Measurements from ENCODE around the gene CAMKK2.

CAMKK2 gene

DNA sequence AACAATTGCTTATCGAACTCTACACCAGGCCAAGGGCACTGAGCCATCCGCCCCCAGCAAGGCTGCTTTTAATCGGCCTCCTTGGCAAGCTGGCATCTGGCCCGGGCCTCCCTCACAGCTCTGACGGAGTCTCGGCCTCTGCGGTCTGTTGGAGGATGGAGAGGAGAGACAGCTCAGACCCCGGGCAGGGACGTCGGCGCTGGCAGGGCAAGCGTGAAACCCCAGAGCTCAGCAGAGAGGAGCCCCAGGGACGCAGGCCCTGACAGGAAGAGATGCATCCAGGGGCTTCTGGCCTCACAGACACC is 17.5 kb downstream of the CAMKK2 start:
- Histone ChIP-seq H3K9me2 (replicated peaks; ENCODE audit: control insufficient read depth, low read length) (no peaks in the 10 kb centered on the region), H3K36me3 (ENCODE audit: control insufficient read depth, low read length) (peaks cover 9% of the 10 kb centered on the region), H3K27ac (ENCODE audit: low read depth, low read length) (no peak overlapping the region), H3K4me3 (ENCODE audit: low read length) (no peak overlapping the region), H3K27me3 (ENCODE audit: control insufficient read depth, low read length) (no peaks in the 10 kb centered on the region), H3K79me2 (ENCODE audit: control insufficient read depth, low read length) (peaks cover 40% of the 10 kb centered on the region), H3K4me2 (ENCODE audit: low read length) (no peak overlapping the region), H3F3A (ENCODE audit: control insufficient read depth, insufficient read depth) (no peaks in the 10 kb centered on the region), H4K20me1 (ENCODE audit: control insufficient read depth, insufficient read depth, low read depth, low read length) (no peaks in the 10 kb centered on the region), H3K4me1 (ENCODE audit: control insufficient read depth, low read length) (no peaks in the 10 kb centered on the region), H3K9me3 (ENCODE audit: control insufficient read depth, insufficient read depth, low read length) (no peaks in the 10 kb centered on the region)
- no peak for TF ChIP-seq EZH2phosphoT487 (IDR thresholded peaks at IDR 0.05; ENCODE audit: borderline replicate concordance, low read length)
- TF ChIP-seq, protein P1, sequence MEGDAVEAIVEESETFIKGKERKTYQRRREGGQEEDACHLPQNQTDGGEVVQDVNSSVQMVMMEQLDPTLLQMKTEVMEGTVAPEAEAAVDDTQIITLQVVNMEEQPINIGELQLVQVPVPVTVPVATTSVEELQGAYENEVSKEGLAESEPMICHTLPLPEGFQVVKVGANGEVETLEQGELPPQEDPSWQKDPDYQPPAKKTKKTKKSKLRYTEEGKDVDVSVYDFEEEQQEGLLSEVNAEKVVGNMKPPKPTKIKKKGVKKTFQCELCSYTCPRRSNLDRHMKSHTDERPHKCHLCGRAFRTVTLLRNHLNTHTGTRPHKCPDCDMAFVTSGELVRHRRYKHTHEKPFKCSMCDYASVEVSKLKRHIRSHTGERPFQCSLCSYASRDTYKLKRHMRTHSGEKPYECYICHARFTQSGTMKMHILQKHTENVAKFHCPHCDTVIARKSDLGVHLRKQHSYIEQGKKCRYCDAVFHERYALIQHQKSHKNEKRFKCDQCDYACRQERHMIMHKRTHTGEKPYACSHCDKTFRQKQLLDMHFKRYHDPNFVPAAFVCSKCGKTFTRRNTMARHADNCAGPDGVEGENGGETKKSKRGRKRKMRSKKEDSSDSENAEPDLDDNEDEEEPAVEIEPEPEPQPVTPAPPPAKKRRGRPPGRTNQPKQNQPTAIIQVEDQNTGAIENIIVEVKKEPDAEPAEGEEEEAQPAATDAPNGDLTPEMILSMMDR (IDR thresholded peaks at IDR 0.05; ENCODE audit: low read depth, low read length, poor library complexity, severe bottlenecking), result no peak

DNA sequence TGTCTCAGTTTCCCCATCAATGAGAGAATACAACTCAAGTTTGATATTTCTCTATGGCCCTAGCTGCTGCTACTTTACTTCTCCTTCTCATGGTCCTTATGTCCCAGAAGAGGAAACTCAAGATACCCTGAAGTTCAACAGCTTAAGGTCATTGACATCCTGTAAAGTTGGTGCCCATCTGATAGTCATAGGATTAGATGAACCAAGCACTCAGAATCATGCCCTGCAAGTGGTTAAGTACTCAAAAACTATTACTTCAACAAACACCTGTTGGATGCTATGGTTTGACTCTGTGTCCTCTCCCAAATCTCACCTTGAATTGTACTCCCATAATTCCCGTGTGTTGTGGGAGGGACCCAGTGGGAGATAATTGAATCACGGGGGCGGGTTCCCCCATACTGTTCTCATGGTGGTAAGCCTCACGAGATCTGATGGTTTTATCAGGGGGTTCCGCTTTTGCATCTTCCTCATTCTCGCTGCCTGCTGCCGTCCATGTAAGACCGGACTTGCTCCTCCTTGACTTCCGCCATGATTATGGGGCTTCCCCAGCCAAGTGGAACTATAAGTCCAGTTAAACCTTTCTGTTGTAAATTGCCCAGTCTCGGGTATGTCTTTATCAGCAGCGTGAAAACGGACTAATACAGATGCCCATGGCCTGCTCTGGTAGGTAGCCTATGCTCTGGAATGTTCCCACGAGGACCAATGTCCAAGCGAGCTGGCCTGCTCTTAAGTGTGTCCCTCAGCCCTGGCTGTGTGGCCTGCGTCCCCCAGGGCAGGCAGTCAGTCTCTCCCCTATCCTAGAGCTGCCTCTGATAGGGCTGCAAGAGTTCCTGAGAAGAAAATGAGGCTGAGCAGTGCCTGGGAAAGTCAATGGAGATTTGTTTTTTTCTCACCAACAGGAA is 18.1 kb downstream of the CAMKK2 start:
- TF ChIP-seq, protein P1 (IDR thresholded peaks at IDR 0.05; ENCODE audit: low read depth, low read length, poor library complexity, severe bottlenecking), result no peak
- TF ChIP-seq EZH2phosphoT487 (IDR thresholded peaks at IDR 0.05; ENCODE audit: borderline replicate concordance, low read length), result no peak
- H3K4me1 ChIP-seq (ENCODE audit: control insufficient read depth, low read length), result no peaks in the 10 kb centered on the region
- H3K9me3 ChIP-seq (ENCODE audit: control insufficient read depth, insufficient read depth, low read length), result no peaks in the 10 kb centered on the region
- peaks cover 37% of the 10 kb centered on the region for H3K79me2 ChIP-seq (ENCODE audit: control insufficient read depth, low read length)
- H3K27ac ChIP-seq (ENCODE audit: low read depth, low read length), result no peak overlapping the region
- no peaks in the 10 kb centered on the region for H3F3A ChIP-seq (ENCODE audit: control insufficient read depth, insufficient read depth)
- H3K4me2 ChIP-seq (ENCODE audit: low read length), result no peak overlapping the region
- peaks cover 15% of the 10 kb centered on the region for H3K36me3 ChIP-seq (ENCODE audit: control insufficient read depth, low read length)
- no peaks in the 10 kb centered on the region for H3K9me2 ChIP-seq (replicated peaks; ENCODE audit: control insufficient read depth, low read length)
- no peaks in the 10 kb centered on the region for H3K27me3 ChIP-seq (ENCODE audit: control insufficient read depth, low read length)
- no peak overlapping the region for H3K4me3 ChIP-seq (ENCODE audit: low read length)
- H4K20me1 ChIP-seq (ENCODE audit: control insufficient read depth, insufficient read depth, low read depth, low read length), result no peaks in the 10 kb centered on the region

DNA sequence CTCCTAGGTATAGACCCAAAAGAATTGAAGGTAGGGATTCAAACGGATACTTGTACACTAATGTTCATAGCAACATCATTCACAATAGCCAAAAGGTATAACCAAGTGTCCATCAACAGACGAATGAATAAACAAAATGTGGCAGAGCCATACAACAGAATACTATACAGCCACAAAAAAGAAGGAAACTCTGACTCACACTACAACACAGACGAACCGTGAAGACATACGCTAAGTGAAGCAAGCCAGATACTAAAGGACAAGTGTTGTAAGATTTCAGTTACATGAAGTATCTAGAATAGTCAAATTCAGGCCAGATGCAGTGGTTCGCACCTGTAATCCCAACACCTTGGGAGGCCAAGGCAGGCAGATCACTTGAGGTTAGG is 19.1 kb downstream of the CAMKK2 start:
- Histone ChIP-seq H3K9me3 (ENCODE audit: control insufficient read depth, insufficient read depth, low read length) (no peaks in the 10 kb centered on the region), H3K79me2 (ENCODE audit: control insufficient read depth, low read length) (peaks cover 29% of the 10 kb centered on the region), H3K4me2 (ENCODE audit: low read length) (no peak overlapping the region), H3K27me3 (ENCODE audit: control insufficient read depth, low read length) (no peaks in the 10 kb centered on the region), H3K36me3 (ENCODE audit: control insufficient read depth, low read length) (peaks cover 18% of the 10 kb centered on the region), H3K4me3 (ENCODE audit: low read length) (no peak overlapping the region), H3F3A (ENCODE audit: control insufficient read depth, insufficient read depth) (no peaks in the 10 kb centered on the region), H4K20me1 (ENCODE audit: control insufficient read depth, insufficient read depth, low read depth, low read length) (no peaks in the 10 kb centered on the region), H3K4me1 (ENCODE audit: control insufficient read depth, low read length) (no peaks in the 10 kb centered on the region), H3K27ac (ENCODE audit: low read depth, low read length) (no peak overlapping the region), H3K9me2 (replicated peaks; ENCODE audit: control insufficient read depth, low read length) (no peaks in the 10 kb centered on the region)
- TF ChIP-seq EZH2phosphoT487 (IDR thresholded peaks at IDR 0.05; ENCODE audit: borderline replicate concordance, low read length), result no peak
- TF ChIP-seq, protein P1 (IDR thresholded peaks at IDR 0.05; ENCODE audit: low read depth, low read length, poor library complexity, severe bottlenecking), result no peak

All from DOHH2 (cell line).